Measurements from ENCODE around the gene PGK1.
"Not testable (repeated sequence)": the region's sequence is repeated elsewhere in the genome, so short reads cannot be mapped to it uniquely, and the experiment has no call there.

Gene PGK1

DNA sequence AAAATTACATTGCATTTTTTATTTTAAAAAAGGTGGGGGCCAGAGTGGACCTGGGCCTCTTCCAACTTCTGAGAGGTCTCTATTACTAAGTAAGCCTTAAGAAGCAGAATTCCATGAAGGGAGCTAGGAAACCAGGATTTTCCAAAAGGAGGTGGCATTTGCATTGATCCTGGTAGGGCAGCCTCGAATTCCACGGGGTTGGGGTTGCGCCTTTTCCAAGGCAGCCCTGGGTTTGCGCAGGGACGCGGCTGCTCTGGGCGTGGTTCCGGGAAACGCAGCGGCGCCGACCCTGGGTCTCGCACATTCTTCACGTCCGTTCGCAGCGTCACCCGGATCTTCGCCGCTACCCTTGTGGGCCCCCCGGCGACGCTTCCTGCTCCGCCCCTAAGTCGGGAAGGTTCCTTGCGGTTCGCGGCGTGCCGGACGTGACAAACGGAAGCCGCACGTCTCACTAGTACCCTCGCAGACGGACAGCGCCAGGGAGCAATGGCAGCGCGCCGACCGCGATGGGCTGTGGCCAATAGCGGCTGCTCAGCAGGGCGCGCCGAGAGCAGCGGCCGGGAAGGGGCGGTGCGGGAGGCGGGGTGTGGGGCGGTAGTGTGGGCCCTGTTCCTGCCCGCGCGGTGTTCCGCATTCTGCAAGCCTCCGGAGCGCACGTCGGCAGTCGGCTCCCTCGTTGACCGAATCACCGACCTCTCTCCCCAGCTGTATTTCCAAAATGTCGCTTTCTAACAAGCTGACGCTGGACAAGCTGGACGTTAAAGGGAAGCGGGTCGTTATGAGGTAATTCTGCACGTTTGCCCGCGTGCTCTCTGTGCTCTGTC lies at the start of gene PGK1:
TSS of gene PGK1 (plus strand) at position 626 of the 824 bp plus-strand sequence. CDS start at position 719, 93 bp downstream.
- DNase-seq (ENCODE audit: extremely low read depth in 1 of 2, low read depth in 1 of 2): peak; percentile 84 to 92

DNA sequence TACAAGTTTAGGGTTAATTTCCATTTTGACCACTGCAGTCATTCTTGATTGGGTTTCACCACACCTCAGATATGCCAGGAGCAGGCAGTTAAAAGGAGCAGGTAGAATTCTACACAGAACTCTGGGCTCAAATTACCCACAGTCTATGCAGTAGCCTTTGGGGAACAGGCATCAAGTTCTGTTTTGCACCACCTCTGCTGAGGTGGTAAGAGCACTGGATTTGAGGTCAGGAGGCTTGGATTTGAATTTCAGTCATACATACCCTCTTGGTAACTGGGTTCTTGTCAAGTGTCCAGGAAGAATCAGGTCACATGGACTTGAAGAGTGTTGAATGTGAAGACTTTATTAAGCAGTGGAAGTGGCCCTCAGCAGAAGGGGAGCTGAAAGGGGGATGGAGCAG lies 40.4 kb upstream of the PGK1 start:
- no peak for DNase-seq (ENCODE audit: extremely low read depth in 1 of 2, low read depth in 1 of 2)

DNA sequence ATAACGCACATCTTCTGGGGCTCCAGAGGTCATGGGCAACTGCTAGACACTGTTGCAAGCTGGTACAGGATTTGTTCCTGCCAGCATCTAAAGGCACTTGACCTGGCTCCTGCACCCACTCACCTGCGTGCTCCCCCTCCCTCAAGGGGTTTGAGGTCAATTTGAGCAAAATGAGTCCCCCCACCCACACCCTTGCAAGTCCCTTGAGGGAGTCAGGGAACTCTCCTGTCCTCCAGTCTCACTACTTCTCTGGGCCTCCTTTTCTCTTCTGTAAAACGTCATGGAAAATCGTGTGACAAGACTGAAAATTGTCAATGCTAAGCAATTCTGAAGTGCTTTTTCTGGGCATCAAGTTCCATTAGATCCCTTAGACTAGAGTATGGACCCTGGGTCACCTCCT lies 39.9 kb upstream of the PGK1 start:
- DNase-seq (ENCODE audit: extremely low read depth in 1 of 2, low read depth in 1 of 2): no peak

DNA sequence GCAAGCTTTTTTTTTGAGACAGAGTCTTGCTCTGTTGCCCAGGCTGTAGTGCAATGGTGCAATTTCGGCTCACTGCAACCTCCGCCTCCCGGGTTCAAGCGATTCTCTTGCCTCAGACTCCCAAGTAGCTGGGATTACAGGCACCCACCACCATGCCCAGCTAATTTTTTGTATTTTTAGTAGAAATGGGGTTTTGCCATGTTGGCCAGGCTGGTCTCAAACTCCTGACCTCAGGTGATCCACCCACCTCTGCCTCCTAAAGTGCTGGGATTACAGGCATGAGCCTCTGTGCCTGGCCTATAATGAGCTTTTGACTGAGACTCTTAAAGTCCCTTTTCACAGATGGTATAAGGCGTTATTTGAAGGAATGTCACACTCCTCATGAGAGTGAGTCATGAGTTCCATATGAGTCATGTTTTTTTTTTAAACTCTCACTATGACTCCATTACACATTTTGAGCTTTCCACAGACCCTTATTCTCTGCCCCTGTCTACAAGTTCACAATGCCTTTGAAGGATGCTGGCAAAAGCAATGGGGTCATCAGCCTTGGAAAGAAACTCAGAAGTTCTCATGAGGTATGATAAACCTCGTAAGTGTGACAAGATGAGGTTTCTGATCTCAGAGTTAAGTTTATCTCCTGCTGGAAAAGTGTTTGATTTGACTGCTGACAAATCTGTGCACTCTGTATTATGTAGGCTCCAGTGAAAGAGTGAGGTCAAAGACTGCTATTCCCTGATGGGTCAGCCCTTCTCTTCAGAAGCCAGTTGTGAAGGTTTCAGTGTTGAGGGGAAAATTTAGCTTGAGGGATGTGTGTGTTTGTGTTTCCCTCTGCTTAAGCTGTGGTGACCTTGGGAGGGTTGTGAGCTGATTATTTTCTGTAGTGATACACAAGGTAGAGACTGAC lies 39.1 kb upstream of the PGK1 start:
- peak in 1 of 2 donors; percentile 3 for DNase-seq (ENCODE audit: extremely low read depth in 1 of 2, low read depth in 1 of 2)

DNA sequence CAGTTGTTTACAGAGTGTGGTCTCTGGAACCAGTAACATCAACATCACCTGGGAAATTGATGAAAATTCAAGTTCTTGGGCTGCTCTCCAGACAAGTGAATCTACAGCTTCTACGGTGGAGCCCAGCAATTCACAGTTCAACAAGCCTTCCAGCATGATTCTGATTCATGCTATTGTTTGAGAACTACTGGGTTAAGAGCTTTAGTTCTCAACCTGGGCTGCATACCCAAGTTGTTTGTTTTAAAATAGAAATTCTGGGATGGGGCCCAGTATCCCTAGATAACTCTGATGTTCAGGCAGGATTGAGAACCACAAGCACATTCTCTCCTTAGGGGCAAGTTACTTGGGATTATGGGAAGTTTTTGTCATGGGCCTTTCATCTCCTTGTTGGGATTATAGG lies 37.9 kb upstream of the PGK1 start:
- DNase-seq (ENCODE audit: extremely low read depth in 1 of 2, low read depth in 1 of 2): no peak

DNA sequence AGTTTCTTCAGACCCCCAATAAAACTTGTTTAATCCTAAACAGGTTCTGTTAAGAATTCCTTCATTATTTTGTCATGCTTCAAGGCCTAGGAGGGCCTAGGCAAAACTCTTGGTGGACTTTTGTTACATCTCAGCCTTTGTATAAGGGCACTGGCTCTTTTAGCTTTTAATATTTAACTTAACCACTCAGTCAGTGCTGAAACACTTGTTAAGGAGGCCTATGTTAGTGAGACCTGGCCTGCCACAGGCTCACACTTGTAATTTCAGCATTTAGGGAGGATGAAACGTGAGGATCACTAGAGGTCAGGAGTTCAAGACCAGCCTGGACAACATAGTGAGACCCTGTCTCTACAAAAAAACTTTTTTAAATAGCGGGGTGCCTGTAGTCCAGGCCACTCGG lies 32.7 kb upstream of the PGK1 start:
- DNase-seq (ENCODE audit: extremely low read depth in 1 of 2, low read depth in 1 of 2): no peak

DNA sequence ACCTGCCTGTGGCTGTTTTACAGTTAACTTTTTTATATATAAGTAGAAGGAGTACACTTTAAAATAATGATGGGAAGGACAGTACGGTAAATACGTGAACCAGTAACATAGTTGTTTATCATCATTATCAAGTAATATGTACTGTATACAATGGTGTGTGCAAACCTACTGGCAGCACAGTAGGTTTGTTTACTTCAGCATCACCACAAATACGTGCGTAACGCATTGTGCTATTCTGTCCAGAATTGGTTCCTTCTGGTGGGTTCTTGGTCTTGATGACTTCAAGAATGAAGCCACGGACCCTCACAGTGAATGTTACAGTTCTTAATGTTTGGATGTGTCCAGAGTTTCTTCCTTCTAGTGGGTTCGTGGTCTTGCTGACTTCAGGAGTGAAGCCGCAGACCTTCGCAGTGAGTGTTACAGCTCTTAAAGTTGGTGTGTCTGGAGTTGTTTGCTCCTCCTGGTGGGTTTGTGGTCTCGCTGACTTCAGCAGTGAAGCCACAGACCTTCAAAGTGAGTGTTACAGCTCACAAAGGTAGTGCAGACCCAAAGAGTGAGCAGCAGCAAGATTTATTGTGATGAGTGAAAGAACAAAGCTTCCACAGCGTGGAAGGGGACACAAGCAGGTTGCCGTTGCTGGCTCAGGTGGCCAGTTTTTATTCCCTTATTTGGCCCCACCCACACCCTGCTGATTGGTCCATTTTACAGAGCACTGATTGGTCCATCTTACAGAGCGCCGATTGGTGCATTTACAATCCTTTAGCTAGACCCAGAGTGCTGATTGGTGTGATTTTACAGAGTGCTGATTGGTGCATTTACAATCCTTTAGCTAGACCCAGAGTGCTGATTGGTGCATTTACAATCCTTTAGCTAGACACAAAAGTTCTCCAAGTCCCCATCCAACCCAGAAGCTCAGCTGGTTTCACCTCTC lies 30.6 kb upstream of the PGK1 start:
- peak; percentile 17 to 33 for DNase-seq (ENCODE audit: extremely low read depth in 1 of 2, low read depth in 1 of 2)

DNA sequence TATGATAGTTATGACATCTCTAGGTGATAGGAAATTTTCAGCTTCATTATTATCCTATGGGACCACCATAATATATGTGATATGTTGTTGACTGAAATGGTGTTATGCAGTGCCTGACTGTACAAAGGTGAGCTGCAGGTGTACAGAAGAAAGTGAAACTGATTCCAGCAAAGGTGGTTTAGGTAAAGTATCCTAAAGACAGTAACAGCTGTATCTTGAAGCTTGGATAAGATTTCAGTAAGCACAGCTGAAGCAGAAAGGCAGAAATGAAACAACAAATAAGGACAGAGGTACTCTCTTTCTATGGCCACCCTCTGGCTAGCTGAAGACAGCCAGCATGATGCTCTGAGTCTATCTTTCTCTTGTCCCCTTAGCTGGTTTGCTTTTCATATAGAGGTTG lies 30.0 kb upstream of the PGK1 start:
- no peak for DNase-seq (ENCODE audit: extremely low read depth in 1 of 2, low read depth in 1 of 2)

DNA sequence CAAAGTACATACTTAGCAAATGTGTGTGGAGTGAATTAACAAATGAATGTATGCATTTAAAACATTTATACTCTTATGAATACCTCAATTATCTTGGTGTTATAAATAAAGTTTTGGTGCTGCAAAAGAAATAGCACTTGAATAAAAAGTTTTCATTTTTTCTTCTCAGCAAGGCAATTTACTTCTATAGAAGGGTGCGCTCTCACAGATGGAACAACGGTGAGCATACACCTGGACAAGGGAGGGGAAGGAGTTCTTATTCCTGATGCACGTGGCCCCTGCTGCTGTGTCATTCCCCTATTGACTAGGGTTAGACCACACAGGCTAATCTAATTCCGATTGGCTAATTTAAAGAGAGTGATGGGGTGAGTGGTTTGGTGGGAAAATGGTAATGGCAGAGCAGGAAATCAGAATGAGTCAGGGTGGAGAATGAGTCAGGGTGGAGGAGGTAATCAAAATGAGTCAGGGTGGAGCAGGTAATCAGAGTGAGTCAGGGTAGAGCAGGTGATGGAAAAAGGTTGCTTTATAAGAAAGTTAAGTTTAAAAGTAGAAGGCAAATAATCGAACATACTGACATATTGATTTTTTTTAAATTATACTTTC lies 28.2 kb upstream of the PGK1 start:
- peak in 1 of 2 donors; percentile 3 for DNase-seq (ENCODE audit: extremely low read depth in 1 of 2, low read depth in 1 of 2)

DNA sequence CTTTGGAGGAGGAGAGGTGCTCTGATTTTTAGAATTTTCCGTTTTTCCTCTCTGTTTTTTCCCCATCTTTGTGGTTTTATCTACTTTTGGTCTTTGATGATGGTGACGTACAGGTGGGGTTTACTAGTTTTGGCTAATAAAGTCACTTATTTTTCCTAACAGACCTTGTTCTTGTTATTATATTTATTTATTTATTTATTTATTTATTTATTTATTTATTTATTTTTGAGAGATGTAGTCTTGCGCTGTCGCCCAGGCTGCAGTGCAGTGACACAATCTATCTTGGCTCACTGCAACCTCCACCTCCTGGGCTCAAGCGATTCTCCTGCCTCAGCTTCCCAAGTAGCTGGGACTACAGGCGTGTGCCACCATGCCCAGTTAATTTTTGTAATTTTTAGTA lies 22.6 kb upstream of the PGK1 start:
- not testable (repeated sequence) for DNase-seq (ENCODE audit: extremely low read depth in 1 of 2, low read depth in 1 of 2)

DNA sequence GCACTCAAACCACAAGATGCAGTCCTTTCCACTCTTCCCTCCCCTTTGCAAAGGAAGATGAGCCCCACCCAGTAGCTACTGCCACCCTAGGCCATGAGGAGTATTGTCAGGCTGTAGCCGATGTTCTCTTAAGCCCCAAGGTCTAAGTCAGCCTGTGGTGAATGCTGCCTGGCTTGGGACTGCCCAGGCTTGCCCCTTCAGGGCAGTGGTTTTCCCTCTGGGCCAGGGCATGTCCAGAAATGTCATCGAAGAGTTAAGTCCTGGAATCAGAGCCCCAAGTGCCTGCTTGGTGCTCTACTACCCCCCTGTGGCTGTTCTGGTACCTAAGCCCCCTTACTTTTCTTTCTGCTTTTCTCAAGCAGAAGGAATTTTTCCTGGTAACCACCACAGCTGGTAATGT lies 11.8 kb upstream of the PGK1 start:
- DNase-seq (ENCODE audit: extremely low read depth in 1 of 2, low read depth in 1 of 2): peak in 1 of 2 donors; percentile 4

DNA sequence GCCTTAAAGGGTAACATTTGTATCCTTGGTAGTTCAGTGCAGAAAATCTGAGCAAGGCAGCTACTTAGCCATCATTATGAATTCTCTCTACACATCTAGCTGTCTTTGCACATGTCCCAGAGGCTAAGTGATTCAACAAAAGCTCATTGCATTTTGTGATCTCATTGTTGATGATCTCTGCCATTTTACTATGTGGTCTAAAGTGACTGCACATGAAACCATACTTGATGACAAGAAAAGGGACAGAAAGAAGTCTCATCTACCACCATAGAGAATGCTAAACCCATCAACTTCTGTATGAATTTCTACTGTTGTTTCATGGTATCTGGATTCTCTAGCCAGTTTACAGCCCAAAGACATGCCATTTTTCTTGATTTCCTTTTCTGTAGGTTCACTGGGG lies 5.9 kb upstream of the PGK1 start:
- DNase-seq (ENCODE audit: extremely low read depth in 1 of 2, low read depth in 1 of 2): no peak

DNA sequence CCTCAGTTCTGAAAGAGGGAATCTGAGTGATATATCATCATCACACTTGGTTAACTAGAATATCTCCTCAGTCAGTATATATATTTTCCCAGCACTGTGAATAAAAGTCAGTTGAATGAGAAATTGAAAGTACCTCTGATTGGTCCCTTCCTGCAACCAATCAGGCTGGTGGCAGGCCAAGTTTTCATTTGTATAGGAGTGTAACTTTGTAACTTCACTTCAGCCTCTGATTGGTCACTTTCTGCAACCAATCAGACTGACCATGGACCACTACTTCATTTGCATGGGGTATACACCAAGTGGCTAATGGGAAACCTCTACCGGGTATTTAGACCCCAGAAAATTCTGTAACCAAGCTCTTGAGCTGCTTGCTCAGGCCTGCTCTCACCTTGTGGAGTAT lies 2.0 kb upstream of the PGK1 start:
- no peak for DNase-seq (ENCODE audit: extremely low read depth in 1 of 2, low read depth in 1 of 2)

DNA sequence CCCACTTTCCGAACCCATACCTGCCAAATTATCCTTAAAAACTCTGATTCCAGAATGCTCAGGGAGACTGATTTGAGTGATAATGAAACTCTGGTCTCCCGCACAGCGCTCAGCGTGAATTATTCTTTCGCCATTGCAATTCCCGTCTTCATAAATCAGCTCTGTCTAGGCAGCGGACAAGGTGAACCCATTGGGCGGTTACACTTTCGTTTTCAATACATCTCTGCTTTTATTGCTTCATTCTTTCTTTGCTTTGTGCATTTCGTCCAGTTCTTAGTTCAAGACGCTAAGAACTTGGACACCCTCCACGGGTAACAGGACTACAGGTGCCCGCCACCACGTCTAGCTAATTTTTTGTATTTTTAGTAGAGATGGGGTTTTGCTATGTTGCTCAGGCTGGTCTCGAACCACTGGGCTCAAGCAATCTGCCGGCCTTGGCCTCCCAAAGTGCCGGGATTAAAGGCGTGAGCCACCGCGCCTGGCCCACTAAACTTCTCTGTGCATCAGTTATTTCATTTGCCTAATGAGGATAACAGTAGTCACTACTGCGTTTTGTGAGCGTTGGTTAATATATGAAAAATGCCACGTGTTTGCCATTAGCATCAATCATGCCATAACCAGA lies 936 bp upstream of the PGK1 start:
- no peak for DNase-seq (ENCODE audit: extremely low read depth in 1 of 2, low read depth in 1 of 2)

DNA sequence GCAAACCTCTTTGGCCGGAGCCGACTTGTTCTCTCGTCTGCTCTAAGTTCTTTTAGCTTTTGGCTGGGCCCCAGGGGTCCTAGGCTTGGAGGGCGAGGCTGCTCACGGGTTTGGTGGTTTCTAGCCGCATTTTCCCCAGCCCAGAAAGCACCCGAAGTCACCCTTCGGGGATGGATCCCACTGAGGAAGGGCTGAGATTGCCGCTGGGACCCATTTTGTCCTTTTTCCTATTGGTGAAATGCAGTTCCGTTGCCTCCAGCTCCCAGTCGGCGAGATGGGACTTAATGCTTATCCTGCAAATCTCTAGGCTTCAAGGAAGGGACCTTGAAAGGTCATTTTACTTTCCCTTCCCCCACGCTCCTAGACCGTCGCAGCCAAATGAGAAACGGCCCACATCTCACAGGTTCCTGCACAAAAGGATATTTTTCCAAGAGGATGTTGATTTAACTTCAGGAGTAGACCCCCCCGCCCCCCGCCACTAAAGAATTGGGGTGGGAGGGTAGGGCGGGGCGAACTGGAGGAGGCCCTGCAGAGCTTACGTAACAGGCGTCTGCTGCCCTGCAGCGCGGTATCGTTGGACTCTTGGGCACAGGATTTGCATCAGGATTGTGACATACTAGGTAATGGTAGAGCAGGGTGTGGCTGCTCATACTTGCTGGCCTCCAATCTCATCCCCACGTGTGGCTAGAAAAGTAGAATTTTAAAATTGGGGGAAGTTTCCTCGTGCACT lies 564 bp downstream of the PGK1 start:
- peak in 1 of 2 donors; percentile 9 for DNase-seq (ENCODE audit: extremely low read depth in 1 of 2, low read depth in 1 of 2)

DNA sequence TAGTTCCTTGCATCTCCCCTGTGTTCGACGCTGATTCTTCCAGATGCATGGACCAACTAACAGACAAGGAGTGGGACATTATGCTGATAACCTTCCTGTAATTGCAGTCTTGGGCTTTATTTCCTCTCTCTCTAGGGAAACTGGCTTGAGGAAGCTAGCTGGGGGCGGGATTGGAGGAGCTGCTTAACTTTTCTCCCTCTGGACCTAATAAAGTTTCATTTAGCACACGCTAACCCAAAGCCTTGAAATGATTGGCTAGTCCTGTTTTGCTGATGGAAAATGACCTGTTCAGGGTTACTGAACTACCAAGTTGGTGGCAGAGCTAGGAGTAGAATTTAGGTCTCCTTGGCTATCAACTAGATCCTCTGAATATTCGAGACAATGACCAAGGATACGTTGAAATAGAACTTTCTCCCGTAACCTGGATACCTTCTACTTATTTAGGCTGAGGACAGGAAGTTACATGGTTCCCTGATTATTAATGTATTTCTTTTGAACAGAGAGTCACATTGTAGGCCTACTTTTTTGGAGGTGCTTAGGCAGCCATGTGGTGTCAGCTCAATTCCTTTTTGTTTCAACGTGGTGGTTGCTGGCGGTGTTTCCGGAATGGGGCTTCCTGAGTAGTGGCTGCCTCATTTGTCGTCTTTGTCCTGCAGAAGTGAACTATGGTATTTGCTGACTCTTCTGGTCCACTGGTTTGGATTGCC lies 2.0 kb downstream of the PGK1 start:
- DNase-seq (ENCODE audit: extremely low read depth in 1 of 2, low read depth in 1 of 2): no peak

DNA sequence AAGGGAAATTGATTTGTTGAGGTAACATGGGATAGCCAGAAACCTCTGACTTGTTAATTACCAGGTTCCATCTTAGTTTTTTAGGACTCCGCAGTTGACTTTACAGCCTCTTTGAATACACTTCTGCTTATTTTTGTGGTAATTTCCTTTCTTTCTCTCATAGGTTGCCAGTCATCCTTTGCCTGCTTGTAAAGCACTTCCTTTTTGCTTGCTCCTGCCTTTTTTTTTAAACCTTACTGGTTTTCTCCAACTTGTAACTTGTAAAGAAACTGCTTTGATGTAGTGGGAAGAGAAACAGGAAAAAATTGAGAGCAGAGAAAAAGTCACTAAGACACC lies 2.6 kb downstream of the PGK1 start:
- no peak for DNase-seq (ENCODE audit: extremely low read depth in 1 of 2, low read depth in 1 of 2)

DNA sequence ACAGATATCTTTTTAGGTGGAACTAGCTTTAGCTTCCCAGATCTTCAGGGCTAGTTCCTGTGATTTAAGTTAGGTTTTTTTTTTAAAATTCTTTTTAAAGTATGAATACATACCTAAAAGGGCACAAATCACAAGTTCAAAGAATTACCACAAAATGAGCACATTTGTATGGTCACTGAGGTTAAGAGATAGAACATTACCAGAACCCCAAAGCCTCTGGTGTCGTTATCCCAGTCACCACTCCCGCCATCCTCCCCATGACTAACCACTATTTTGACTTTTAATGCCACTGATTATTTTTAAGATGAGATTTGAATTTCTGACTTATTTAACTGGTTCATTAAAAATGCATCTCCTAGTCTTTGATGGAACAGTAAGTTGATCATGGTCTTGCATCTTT lies 5.4 kb downstream of the PGK1 start:
- DNase-seq (ENCODE audit: extremely low read depth in 1 of 2, low read depth in 1 of 2): no peak
